ENCODE data around the gene KRTAP5-3. TPM values are rescaled to one million over a fixed set of nuclear protein-coding genes. Genes with fewer than 3 reads are reported as not detected.

Gene KRTAP5-3
- total RNA-seq, 4 donors from 2014 or later: not detected

DNA sequence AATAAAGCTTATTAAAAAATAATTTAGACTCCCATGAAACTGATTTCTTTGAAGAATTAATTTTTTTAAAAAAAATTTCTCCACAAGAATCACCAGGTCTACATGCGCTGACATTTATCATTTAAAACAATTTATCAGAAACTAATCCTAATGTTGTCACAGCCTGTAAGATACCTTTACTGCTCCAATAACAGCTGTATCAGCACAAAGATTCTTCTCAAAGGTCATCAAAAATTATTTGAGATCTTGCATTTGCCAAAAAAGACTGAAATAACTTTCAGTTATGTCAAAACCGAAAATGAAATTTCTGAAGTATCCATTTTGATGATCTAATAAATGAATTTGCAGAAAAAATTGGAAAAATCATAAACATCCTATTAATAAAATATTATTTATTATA lies 29.4 kb upstream of the KRTAP5-3 start:
- TF ChIP-seq POLR2A (IDR thresholded peaks at IDR 0.05) (no peak), EP300 (IDR thresholded peaks at IDR 0.05) (no peak)
- TF ChIP-seq, protein P1, sequence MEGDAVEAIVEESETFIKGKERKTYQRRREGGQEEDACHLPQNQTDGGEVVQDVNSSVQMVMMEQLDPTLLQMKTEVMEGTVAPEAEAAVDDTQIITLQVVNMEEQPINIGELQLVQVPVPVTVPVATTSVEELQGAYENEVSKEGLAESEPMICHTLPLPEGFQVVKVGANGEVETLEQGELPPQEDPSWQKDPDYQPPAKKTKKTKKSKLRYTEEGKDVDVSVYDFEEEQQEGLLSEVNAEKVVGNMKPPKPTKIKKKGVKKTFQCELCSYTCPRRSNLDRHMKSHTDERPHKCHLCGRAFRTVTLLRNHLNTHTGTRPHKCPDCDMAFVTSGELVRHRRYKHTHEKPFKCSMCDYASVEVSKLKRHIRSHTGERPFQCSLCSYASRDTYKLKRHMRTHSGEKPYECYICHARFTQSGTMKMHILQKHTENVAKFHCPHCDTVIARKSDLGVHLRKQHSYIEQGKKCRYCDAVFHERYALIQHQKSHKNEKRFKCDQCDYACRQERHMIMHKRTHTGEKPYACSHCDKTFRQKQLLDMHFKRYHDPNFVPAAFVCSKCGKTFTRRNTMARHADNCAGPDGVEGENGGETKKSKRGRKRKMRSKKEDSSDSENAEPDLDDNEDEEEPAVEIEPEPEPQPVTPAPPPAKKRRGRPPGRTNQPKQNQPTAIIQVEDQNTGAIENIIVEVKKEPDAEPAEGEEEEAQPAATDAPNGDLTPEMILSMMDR (IDR thresholded peaks at IDR 0.05): no peak
- H3K36me3 ChIP-seq: no peaks in the 10 kb centered on the region
- no peak overlapping the region for H3K27ac ChIP-seq
- H3K4me1 ChIP-seq: peaks cover 0 to 12% (median 0%) of the 10 kb centered on the region in 4 donors
- DNase-seq (ENCODE audit: low spot score in 2 of 2): no peak
- H3K27me3 ChIP-seq: peaks cover 0 to 32% of the 10 kb centered on the region in 2 donors
- no peak overlapping the region for H3K4me3 ChIP-seq
- no peaks in the 10 kb centered on the region for H3K9me3 ChIP-seq
- 78 to 85% methylated on average over 2 of the region's 2 CpGs for WGBS, 2 donors

DNA sequence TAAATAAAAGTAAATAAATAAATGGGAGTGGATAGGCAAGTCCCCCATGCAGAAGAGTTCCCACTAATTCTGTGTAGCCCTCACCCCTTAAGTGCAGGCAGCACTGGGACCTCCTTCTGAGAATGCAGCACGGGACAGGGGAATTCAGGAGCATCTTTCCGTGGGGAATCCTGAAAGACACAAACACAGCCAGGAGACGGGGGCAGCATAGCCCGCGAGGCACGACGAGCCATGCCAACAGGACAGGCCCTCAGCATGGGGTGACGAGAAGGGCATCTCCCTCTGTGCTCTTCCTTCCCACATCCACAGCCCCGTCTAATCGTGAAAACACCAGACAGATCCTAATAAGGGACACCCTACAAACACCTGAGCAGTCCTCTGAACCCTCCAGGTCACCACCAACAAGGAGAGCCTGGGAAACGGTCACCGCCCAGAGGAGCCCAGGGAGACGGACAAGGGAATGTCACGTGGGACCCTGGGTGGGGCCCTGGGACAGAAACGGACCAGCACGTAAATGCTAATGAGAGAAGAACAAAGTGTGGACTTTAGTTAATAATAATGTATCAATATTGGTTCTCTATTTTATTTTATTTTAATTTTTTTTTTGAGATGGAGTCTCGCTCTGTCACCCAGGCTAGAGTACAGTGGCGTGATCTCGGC lies 28.2 kb upstream of the KRTAP5-3 start:
- Histone ChIP-seq H3K36me3 (no peaks in the 10 kb centered on the region), H3K4me3 (no peak overlapping the region), H3K9me3 (no peaks in the 10 kb centered on the region), H3K27me3 (peaks cover 0 to 42% of the 10 kb centered on the region in 2 donors), H3K27ac (no peak overlapping the region), H3K4me1 (peaks cover 0 to 12% (median 0%) of the 10 kb centered on the region in 4 donors)
- 84 to 85% methylated on average over 19 of the region's 19 CpGs for WGBS, 2 donors
- TF ChIP-seq EP300 (IDR thresholded peaks at IDR 0.05): no peak
- no peak for TF ChIP-seq POLR2A (IDR thresholded peaks at IDR 0.05)
- TF ChIP-seq, protein P1 (IDR thresholded peaks at IDR 0.05): no peak
- no peak for DNase-seq (ENCODE audit: low spot score in 2 of 2)

DNA sequence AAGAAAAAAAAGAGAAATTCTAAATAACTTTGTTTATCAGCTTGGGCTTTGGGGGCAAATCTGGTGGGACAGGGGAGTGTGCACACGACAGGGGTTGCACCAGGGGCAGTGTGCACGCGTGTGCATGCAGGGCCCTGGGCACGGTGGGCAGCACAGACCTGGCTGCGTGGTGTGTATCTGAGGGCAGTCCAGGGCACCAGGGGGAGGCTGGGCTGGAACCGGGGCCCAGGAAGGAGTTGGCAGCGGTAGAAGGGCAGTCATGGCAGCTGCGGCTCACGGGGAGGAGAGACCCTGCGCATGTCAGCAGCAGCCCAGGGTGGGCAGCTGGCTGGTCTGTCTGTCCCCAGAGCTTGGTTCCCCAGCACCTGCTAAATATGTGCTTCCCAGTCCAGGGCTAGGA lies 25.6 kb upstream of the KRTAP5-3 start:
- Histone ChIP-seq H3K27me3 (peaks cover 0 to 42% of the 10 kb centered on the region in 2 donors), H3K36me3 (no peaks in the 10 kb centered on the region), H3K27ac (no peak overlapping the region), H3K4me1 (no peaks in the 10 kb centered on the region), H3K4me3 (no peak overlapping the region), H3K9me3 (no peaks in the 10 kb centered on the region)
- WGBS, 2 donors: 88 to 93% methylated on average over 10 of the region's 10 CpGs
- no peak for DNase-seq (ENCODE audit: low spot score in 2 of 2)
- TF ChIP-seq POLR2A (IDR thresholded peaks at IDR 0.05) (no peak), EP300 (IDR thresholded peaks at IDR 0.05) (no peak)
- TF ChIP-seq, protein P1 (IDR thresholded peaks at IDR 0.05): no peak

DNA sequence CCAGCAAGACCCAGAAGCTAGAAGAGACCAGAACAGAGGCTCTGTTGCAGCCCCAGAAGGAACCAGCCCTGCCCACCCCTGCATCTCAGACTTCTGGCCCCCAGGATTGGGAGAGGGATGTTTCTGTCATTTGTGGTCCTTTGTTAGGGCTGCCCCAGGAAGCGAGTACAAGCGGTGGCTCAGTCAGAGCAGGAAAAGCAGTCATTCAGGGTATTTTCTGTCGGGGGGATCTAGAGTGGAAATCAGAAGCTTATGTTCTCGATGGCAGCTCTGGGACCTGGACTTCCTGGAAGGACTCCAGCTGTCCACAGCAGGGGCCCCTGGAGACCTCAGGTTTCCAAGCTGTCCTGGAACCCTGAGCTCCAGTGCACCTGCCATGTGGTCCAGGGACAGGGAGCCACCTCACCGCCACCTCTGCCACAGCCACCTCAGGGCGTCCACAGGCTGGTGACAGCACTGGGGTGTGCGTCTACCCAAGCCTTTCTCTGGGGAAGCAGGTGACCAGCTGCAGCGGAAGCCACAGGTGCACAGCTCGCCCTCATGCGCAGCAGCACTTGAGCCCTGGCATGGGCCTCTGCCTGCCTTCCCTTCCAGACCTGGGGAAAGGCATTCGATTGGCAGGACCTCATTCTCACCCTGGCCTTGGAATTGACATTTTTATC lies 23.9 kb upstream of the KRTAP5-3 start:
- peaks cover 0 to 40% of the 10 kb centered on the region in 2 donors for H3K27me3 ChIP-seq
- 53 to 71% methylated on average over 10 of the region's 11 CpGs for WGBS, 2 donors
- DNase-seq (ENCODE audit: low spot score in 2 of 2): no peak

More for the DNA sequence above, 23.9 kb upstream of the KRTAP5-3 start:
- H3K27ac ChIP-seq: no peak overlapping the region
- no peak overlapping the region for H3K4me3 ChIP-seq
- H3K4me1 ChIP-seq: no peaks in the 10 kb centered on the region
- H3K9me3 ChIP-seq: no peaks in the 10 kb centered on the region
- TF ChIP-seq EP300 (IDR thresholded peaks at IDR 0.05) (no peak), POLR2A (IDR thresholded peaks at IDR 0.05) (no peak)
- TF ChIP-seq, protein P1 (IDR thresholded peaks at IDR 0.05): no peak
- no peaks in the 10 kb centered on the region for H3K36me3 ChIP-seq
